Kidney capillary endothelial cell (primary cell): ENCODE measurements around the gene PIN4.
"Not testable (repeated sequence)": the region's sequence is repeated elsewhere in the genome, so short reads cannot be mapped to it uniquely, and the experiment has no call there.

Experiments used
- DNase-seq: peaks from one replicate; pipeline ENCODE4 v3.0.0-alpha.2; 2018; ENCODE audit warnings: low spot score

The PIN4 gene

GRCh38 chrX:72181178-72182125 is at the start of gene PIN4:
Gene PIN4, plus strand, starts transcription at chrX:72181757. Its CDS starts 29 bp downstream, at chrX:72181786.
- peak; percentile 90 for DNase-seq

GRCh38 chrX:72132456-72132855 is 49.1 kb upstream of the PIN4 start:
- no peak for DNase-seq

- DNase-seq = no peak
These were observed 47.6 kb upstream of the PIN4 start for GRCh38 chrX:72133851-72134546.

GRCh38 chrX:72137846-72138495 is 43.6 kb upstream of the PIN4 start:
- no peak for DNase-seq

GRCh38 chrX:72139538-72139937 is 42.0 kb upstream of the PIN4 start:
- DNase-seq = no peak

- no peak for DNase-seq
These were observed 40.1 kb upstream of the PIN4 start for GRCh38 chrX:72141372-72142004.

- DNase-seq = no peak
These were observed 39.3 kb upstream of the PIN4 start for GRCh38 chrX:72142094-72142793.

- no peak for DNase-seq
These were observed 38.6 kb upstream of the PIN4 start for GRCh38 chrX:72142794-72143608.

GRCh38 chrX:72143609-72143907 is 38.0 kb upstream of the PIN4 start:
- no peak for DNase-seq

- no peak for DNase-seq
These were observed 36.4 kb upstream of the PIN4 start for GRCh38 chrX:72145181-72145580.

GRCh38 chrX:72146527-72146926 is 35.0 kb upstream of the PIN4 start:
- DNase-seq = no peak

- DNase-seq = no peak
These were observed 22.8 kb upstream of the PIN4 start for GRCh38 chrX:72158773-72159172.

- no peak for DNase-seq
These were observed 21.8 kb upstream of the PIN4 start for GRCh38 chrX:72159769-72160168.

GRCh38 chrX:72165551-72165950 is 16.0 kb upstream of the PIN4 start:
- DNase-seq = no peak

- DNase-seq = no peak
These were observed 12.4 kb upstream of the PIN4 start for GRCh38 chrX:72169008-72169728.

GRCh38 chrX:72176289-72176688 is 5.3 kb upstream of the PIN4 start:
- not testable (repeated sequence) for DNase-seq

- DNase-seq = no peak
These were observed 4.6 kb upstream of the PIN4 start for GRCh38 chrX:72176981-72177380.

- DNase-seq = no peak
These were observed 1.0 kb upstream of the PIN4 start for GRCh38 chrX:72180539-72180938.

- DNase-seq = no peak
These were observed 1.4 kb downstream of the PIN4 start for GRCh38 chrX:72182924-72183323.

GRCh38 chrX:72201836-72202536 is 20.4 kb downstream of the PIN4 start:
- DNase-seq = peak; percentile 44
